H1 (cell line): Measurements from ENCODE around the gene SLC25A21. TPM values are rescaled to one million over a fixed set of nuclear protein-coding genes. Genes with fewer than 3 reads are reported as not detected.

Experiments used
- HDAC2 ChIP-seq, 2 experiments: fragments of 300-600 bp in 1 of 2; sonication (generic) in 1 of 2; IDR thresholded peaks; 2 replicates each; pipeline ENCODE4 v1.6.1; 2011 to 2012; ENCODE audit warnings: low read depth in 2 of 2, low read length in 2 of 2, mild to moderate bottlenecking in 2 of 2, moderate library complexity in 2 of 2, borderline replicate concordance in 1 of 2, inconsistent platforms in 1 of 2
- POU5F1 ChIP-seq: IDR thresholded peaks from 2 replicates; pipeline ENCODE4 v1.6.1; 2011; ENCODE audit warnings: low read depth, mild to moderate bottlenecking, low read length, moderate library complexity
- RAD21 ChIP-seq, 2 experiments: IDR thresholded peaks in 1 of 2; conservative IDR thresholded peaks in 1 of 2; 2 replicates each; pipeline ENCODE4 v1.6.1; 2011; ENCODE audit warnings: low read depth in 2 of 2, low read length in 2 of 2, improper control_type of control experiment in 1 of 2, inconsistent platforms in 1 of 2, mild to moderate bottlenecking in 1 of 2, moderate library complexity in 1 of 2
- SAP30 ChIP-seq: fragments of 300-600 bp; sonication (generic); IDR thresholded peaks from 2 replicates; pipeline ENCODE4 v1.7.1; 2012; ENCODE audit warnings: low read length, moderate library complexity, mild to moderate bottlenecking, inconsistent platforms; ENCODE audit not compliant: insufficient read depth, insufficient replicate concordance
- polyA plus RNA-seq, 7 experiments: library from polyadenylated mRNA; depleted of rRNA in 3 of 7; stranded (reverse) in 5 of 7; unstranded in 2 of 7; fragments of >200 nt in 5 of 7; fragments of 200-250 nt in 2 of 7; gene quantifications; 1 replicate in 5 of 7; 2 replicates in 1 of 7; 4 replicates in 1 of 7; pipeline versions ENCODE4 v1.2.1 to v1.2.3, GENCODE V29; 2011 to 2013; ENCODE audit warnings: missing spikeins in 2 of 7, mixed read lengths in 2 of 7
- total RNA-seq: library from RNA; stranded (reverse); fragmentation: NEBNext Ultra II Directional; extraction: Animal tissue kit (Norgen Biotek cat#: 25700); gene quantifications from 2 replicates; pipeline ENCODE4 v1.2.1, GENCODE V29; 2021
- TF ChIP-seq, protein P1 (sequence below): IDR thresholded peaks from 2 replicates; pipeline ENCODE4 v1.6.1; 2011; ENCODE audit warnings: low read depth, mild to moderate bottlenecking, low read length; ENCODE audit not compliant: insufficient read depth

The SLC25A21 gene
- total and polyA plus RNA-seq, 2 of the 8 experiments (the other 6 are each of a cell fraction or from before 2014, with no cell fraction given), result 6.9 to 15.7 TPM

DNA sequence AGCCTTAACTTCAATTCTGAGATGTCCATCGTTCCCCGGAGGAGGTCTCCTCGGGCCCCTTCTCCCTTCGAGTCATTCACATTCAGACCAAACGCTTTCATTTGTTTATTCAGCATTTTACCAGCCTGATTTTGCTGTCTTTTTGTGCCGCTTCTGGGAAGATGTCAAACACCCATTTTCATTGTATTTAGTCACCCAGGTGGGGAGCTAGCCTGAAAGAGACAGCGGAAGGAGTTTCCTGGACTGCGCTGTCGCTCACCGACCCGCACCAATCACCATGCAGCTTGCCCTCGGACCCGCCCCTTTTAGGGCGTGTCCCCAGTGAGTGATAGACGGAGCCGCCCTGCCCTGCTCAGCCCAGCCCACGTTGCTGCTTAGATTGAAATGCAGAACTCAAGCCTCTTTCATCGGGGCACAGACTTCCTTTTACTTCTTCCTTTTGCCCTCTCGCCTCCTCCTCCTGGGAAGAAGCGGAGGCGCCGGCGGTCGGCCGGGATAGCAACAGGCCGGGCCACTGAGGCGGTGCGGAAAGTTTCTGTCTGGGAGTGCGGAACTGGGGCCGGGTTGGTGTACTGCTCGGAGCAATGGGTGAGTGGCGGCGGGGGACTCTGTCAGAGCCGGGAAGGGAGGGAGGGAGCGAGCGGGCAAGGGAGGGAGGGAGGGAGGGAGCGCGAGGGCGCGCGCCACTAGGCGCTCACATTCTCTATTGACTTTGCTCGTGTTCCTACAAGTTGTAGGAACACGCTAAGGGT lies 510.7 kb downstream of the SLC25A21 start, which contains the start of gene PAX9 (continued):
- TF ChIP-seq RAD21 (IDR thresholded peaks at IDR 0.05 in 1 of 2, conservative IDR thresholded peaks at IDR 0.05 in 1 of 2; ENCODE audit: low read depth in 2 of 2, low read length in 2 of 2) (0 out of 4 replicates have a peak, but pooled peaks of 1 of the 2 experiments have one; percentile 1), HDAC2 (IDR thresholded peaks at IDR 0.05; ENCODE audit: borderline replicate concordance in 1 of 2, low read depth in 2 of 2, low read length in 2 of 2) (no peak), SAP30 (peak; percentile 18), POU5F1 (no peak)
- TF ChIP-seq, protein P1, sequence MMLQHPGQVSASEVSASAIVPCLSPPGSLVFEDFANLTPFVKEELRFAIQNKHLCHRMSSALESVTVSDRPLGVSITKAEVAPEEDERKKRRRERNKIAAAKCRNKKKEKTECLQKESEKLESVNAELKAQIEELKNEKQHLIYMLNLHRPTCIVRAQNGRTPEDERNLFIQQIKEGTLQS, result no peak
